Measurements from ENCODE around the gene TEP1.

The TEP1 gene

GRCh38 chr14:20434701-20435581 is 21.6 kb upstream of the TEP1 start:
- DNase-seq (ENCODE audit: low read depth in 1 of 2, low spot score in 1 of 2): no peak

GRCh38 chr14:20429801-20430669 is 16.7 kb upstream of the TEP1 start:
- no peak for DNase-seq (ENCODE audit: low read depth in 1 of 2, low spot score in 1 of 2)

GRCh38 chr14:20428802-20429201 is 15.5 kb upstream of the TEP1 start:
- no peak for DNase-seq (ENCODE audit: low read depth in 1 of 2, low spot score in 1 of 2)

- DNase-seq (ENCODE audit: low read depth in 1 of 2, low spot score in 1 of 2): no peak
Measured at GRCh38 chr14:20428010-20428365, 14.7 kb upstream of the TEP1 start.

- DNase-seq (ENCODE audit: low read depth in 1 of 2, low spot score in 1 of 2): no peak
Measured at GRCh38 chr14:20427231-20428009, 14.1 kb upstream of the TEP1 start.

- DNase-seq (ENCODE audit: low read depth in 1 of 2, low spot score in 1 of 2): no peak
Measured at GRCh38 chr14:20424851-20425250, 11.6 kb upstream of the TEP1 start.

GRCh38 chr14:20422886-20423285 is 9.6 kb upstream of the TEP1 start:
- DNase-seq (ENCODE audit: low read depth in 1 of 2, low spot score in 1 of 2): no peak

- no peak for DNase-seq (ENCODE audit: low read depth in 1 of 2, low spot score in 1 of 2)
Measured at GRCh38 chr14:20421267-20421666, 8.0 kb upstream of the TEP1 start.

- DNase-seq (ENCODE audit: low read depth in 1 of 2, low spot score in 1 of 2): no peak
Measured at GRCh38 chr14:20419419-20419818, 6.1 kb upstream of the TEP1 start.

GRCh38 chr14:20418501-20418909 is 5.2 kb upstream of the TEP1 start:
- DNase-seq (ENCODE audit: low read depth in 1 of 2, low spot score in 1 of 2): no peak

GRCh38 chr14:20417250-20418186 is 4.2 kb upstream of the TEP1 start:
- DNase-seq (ENCODE audit: low read depth in 1 of 2, low spot score in 1 of 2): no peak

GRCh38 chr14:20416223-20416622 is 2.9 kb upstream of the TEP1 start:
- DNase-seq (ENCODE audit: low read depth in 1 of 2, low spot score in 1 of 2): no peak

GRCh38 chr14:20415782-20416206 is 2.5 kb upstream of the TEP1 start:
- no peak for DNase-seq (ENCODE audit: low read depth in 1 of 2, low spot score in 1 of 2)

- no peak for DNase-seq (ENCODE audit: low read depth in 1 of 2, low spot score in 1 of 2)
Measured at GRCh38 chr14:20413744-20414082, 412 bp upstream of the TEP1 start.

GRCh38 chr14:20412411-20412810 is 890 bp downstream of the TEP1 start:
- no peak for DNase-seq (ENCODE audit: low read depth in 1 of 2, low spot score in 1 of 2)

- DNase-seq (ENCODE audit: low read depth in 1 of 2, low spot score in 1 of 2): no peak
Measured at GRCh38 chr14:20409226-20409625, 4.1 kb downstream of the TEP1 start.

- no peak for DNase-seq (ENCODE audit: low read depth in 1 of 2, low spot score in 1 of 2)
Measured at GRCh38 chr14:20403521-20403920, 9.8 kb downstream of the TEP1 start.

GRCh38 chr14:20400965-20401593 is 12.2 kb downstream of the TEP1 start:
- DNase-seq (ENCODE audit: low read depth in 1 of 2, low spot score in 1 of 2): no peak

- DNase-seq (ENCODE audit: low read depth in 1 of 2, low spot score in 1 of 2): no peak
Measured at GRCh38 chr14:20400589-20400964, 12.7 kb downstream of the TEP1 start.

GRCh38 chr14:20397511-20397910 is 15.8 kb downstream of the TEP1 start:
- no peak for DNase-seq (ENCODE audit: low read depth in 1 of 2, low spot score in 1 of 2)

Measured in stimulated activated CD4-positive, alpha-beta T cell treated with anti-CD3 and anti-CD28 coated beads, Interleukin-15, amount 100 ng/mL, for 1 hour (primary cell).